GM12873 (cell line): Measurements from ENCODE around the gene ANKRD33.

Experiments
- CTCF ChIP-seq: IDR thresholded peaks from 2 replicates; pipeline ENCODE4 v1.5.1; 2012; ENCODE audit warnings: low read depth, mild to moderate bottlenecking, moderate library complexity, low read length, control low read depth; ENCODE audit not compliant: insufficient read depth; ENCODE audit errors: missing control alignments

The ANKRD33 gene

DNA sequence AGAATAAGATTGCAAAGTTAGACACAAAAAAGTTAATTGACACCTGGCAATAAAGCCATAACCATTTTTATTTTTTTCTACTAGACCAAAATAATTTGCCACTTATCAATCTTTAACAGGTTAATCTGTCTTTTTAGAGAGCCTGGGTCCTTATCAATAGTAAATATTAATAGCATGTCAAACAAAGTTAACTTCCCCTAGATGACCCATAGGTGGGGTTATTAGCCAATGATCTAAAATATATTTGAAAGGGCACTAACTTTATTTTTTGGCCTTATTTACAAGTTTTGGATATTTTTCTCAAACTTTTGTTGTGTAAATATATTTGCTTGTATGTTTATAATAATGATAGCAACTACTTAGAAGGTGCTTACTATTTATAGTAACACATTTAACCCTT is 3.9 kb downstream of the ANKRD33 start:
- TF ChIP-seq CTCF: peak; percentile 23

- no peak for TF ChIP-seq CTCF
Measured at GRCh38 chr12:51893786-51894185, 5.9 kb downstream of the ANKRD33 start.

- TF ChIP-seq CTCF: no peak
Measured at GRCh38 chr12:51895378-51896135, 7.7 kb downstream of the ANKRD33 start.

DNA sequence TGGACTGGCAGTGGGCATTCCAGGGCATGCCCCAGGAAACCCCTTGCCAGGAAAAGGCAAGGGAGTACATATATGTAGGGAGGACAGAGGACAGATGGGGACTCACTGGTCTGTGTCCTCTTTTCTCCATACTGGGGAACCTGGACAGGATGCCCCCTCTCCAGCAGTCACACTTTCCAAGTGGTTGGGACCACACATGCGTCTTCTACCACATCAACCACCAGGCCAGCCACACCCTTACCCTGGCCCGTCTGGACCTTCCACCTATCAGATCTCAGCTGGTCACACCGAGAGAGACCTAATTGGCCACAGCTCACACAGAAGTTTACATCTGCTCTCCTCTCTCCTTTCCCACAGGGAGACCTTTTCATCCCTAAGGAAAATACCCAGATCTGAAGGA is 8.3 kb downstream of the ANKRD33 start:
- no peak for TF ChIP-seq CTCF

GRCh38 chr12:51897181-51897580 is 9.3 kb downstream of the ANKRD33 start:
- TF ChIP-seq CTCF: no peak

- TF ChIP-seq CTCF: no peak
Measured at GRCh38 chr12:51898506-51898905, 10.6 kb downstream of the ANKRD33 start.

DNA sequence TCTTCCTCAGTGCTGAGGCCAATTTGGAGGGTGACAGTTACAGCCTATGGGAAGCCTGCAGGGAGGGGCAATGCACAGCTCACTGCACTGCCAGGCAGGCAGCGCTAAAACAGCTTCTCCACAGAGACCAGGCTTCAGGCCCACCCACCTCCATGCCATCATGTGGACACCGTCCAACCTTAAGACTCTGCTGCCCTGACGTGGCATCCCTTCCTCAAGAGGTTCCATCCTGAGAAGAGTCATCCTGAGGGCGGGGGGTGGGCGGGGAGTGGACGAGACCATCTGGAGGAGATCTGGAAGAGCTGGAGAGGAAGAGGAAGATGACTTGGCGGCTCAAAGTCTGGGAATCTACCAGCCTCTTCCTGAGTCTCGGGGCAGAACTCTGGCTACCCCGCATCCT is 11.0 kb downstream of the ANKRD33 start:
- no peak for TF ChIP-seq CTCF
